IPS DF 19.7 (cell line): Measurements from ENCODE around the gene HELZ.

Experiments
- DNase-seq: peaks from one replicate; pipeline ENCODE4 v3.0.0-alpha.2; 2013; ENCODE audit warnings: low read depth, low spot score

HELZ gene

DNA sequence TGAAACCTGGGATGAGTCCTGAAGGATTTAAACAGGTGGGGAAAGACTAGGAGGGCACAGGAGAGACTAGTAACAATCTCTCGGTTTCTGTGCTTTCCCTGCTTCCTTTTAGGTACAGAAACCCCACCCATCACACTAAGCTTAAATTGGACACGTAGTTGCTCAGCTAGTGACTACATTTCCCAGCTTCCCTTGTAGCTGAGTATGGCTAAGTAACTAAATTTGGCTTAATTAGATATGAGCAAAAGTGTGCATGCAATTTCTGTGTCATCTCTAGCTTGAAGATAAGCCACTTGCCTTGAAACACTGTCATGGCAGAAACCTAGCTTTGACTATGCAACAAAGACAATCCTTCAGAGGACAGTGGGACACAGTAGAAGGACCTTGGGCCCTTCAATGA lies 164.2 kb downstream of the HELZ start:
- DNase-seq: no peak

DNA sequence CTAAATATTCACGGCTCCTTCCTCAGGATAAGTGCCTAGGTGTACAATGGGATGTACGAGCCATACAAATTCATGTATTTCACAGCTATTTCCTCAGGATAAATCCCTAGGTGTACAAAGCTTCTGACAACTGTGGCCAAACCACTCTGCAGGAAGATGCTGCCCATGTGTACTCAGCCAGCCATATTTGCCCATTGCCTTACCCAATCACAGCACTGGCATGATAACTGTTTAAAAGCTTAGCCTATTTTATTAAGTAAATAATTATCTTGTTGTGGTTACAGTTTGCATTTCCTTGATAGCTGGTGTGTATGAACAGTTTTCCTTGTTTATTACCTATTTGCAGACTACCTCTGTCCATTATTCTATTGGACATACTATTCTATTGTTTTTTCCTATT lies 165.5 kb downstream of the HELZ start:
- no peak for DNase-seq

GRCh38 chr17:67078292-67078691 lies 166.7 kb downstream of the HELZ start:
- no peak for DNase-seq

DNA sequence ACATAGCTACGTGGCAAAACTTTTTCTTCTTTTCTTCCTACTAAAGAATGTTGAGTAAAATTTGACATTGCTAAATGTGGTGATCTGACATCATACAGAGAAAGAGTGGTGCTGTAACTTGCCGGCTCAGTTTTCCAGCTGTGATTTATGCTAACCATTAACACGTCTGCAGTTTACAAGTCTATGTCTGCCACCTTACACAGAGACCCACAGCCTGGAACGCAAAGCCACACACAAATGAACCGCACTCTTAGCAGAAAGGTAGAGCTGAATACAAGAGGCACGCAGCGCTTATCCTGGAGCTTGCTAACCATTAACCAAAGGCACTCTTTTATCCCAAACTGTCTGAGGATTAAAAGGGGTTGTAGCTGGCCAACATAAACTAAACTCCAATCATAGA lies 168.7 kb downstream of the HELZ start:
- no peak for DNase-seq

- no peak for DNase-seq
Measured at GRCh38 chr17:67074781-67075180, 170.2 kb downstream of the HELZ start.

GRCh38 chr17:67072885-67073284 lies 172.1 kb downstream of the HELZ start:
- no peak for DNase-seq

DNA sequence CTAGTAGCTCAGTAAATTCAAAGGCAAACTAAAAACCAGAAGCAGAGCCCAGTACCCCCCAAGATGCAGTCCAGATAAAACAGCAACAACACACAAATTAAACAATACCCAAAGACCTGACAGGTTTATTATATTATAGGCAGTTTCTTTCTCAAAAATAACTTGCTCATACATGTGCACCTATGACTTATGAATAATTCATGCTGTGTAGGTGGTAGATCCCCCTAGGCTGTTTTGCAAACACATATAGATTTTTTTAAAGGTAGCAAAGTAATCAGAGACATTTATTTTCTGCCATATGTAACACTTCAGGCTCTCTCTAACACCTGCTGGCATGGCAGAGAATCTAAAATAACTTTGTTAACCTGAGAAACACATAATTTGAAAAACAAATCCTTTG lies 173.4 kb downstream of the HELZ start:
- no peak for DNase-seq

GRCh38 chr17:67069603-67070136 lies 175.3 kb downstream of the HELZ start:
- DNase-seq: no peak

DNA sequence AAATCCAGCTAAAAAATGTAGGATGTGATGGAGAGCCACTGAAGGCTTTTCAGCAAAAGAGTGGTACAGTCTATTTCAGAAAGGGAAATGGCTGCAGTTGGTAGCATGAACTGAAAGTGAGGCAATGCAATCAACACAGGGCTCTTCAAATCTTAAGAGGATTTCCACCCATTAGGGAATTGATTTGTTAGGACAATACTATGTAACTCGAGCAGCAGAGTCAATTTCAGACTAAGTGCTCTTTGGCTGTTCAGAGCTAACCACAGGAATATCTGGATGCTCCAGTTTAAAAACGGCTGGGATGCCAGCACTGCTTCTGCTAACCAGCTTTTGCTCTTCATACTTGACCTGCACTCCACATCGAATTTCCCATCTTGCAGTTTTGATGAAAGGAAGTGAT lies 176.0 kb downstream of the HELZ start:
- DNase-seq: no peak

DNA sequence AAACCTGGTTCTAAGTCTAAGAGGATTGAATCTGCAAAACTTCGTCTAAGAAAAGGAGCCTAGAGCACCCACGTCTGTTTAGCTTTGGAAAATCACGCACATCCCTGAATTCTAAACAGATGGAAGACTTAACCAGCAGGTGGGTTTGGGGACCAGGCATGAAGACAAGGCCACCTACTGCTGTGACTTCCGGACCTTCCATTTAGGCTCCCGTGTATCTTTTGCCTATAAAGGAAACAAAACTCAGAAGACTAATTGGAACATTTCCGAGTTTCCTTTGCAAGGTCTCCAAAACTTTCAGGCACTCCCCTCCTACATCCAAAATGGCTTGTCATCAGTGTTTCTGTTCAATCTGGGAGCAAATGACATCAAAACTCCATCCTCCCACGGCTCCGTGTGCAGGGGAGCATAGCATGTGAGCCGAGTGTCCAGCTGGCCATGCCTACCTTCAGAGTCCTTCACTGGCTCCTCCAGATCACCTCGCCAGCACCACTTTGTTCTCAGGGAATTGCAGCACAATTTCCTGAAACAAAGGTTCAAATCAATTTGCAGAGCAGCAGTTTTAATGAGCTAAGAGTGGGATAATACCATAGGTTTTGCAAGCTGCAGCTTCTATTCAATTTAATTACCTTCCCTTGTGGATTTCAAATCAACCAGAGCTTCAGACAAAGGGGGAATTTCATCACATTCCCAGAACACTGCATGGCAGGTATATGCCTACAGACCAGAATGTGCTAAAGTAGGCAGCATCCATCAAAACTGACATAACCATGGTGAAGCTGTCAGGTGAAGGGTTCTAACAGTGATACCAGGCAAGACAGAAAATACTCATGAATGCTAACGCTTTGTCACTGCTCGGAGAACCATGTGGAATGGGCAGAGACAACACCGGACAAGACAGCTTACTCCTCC lies 177.2 kb downstream of the HELZ start:
- no peak for DNase-seq

GRCh38 chr17:67066717-67067116 lies 178.3 kb downstream of the HELZ start:
- DNase-seq: no peak

- DNase-seq: no peak
Measured at GRCh38 chr17:67063141-67063540, 181.9 kb downstream of the HELZ start.

- DNase-seq: no peak
Measured at GRCh38 chr17:67059372-67059771, 185.6 kb downstream of the HELZ start.

DNA sequence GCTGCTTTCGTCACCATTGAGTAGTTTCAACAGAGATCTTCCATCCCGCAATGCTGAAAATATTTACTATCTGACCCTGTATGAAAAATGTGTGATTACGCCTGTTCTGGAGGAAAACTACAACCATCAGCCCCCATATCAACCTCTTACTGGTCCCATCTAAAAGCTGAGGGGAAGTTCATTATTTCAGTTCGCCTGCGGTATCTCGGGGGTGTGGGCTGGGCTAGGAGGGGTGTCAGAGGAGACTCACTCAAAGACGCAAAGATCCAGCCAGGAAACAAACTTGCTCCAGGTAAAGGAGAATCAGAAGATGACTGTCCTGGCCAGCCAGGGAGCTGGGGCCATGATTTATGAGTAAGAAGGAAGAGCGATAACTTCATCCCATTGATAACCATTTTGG lies 187.0 kb downstream of the HELZ start:
- no peak for DNase-seq

DNA sequence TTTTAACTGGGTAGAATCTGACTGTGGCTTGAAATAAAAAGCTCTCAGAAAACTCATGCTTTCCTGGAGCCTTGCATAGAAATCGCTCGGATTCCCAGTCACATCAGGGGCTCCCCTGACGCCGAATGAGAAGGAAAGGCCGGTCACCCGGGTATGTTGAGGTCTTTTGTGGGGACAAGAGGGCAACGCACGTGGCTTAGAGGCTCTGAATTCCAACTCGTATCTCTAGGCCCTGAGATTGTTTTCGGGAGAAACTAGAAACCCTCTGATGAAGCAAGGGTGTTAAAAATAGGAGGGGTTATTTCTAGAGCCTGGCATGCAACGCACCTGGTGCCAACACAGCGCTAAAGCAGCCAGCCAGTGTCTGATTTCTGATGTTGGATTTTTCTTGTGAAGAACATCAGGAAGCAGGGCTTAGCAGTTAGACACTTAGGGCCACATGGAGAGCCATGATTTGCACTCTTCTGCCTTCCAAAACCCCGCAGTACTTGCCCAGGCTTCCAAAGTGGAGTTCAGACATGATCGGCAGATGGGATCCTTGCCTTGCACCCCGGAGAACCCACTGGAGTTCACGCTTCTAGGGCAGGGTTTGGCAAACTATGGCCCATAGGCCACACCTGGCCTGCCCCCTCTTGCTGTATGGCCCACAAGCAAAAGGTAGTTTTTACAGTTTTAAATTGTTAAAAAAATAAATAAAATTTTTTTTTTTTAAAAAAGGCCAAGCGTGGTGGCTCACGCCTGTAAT lies 188.1 kb downstream of the HELZ start:
- DNase-seq: no peak

DNA sequence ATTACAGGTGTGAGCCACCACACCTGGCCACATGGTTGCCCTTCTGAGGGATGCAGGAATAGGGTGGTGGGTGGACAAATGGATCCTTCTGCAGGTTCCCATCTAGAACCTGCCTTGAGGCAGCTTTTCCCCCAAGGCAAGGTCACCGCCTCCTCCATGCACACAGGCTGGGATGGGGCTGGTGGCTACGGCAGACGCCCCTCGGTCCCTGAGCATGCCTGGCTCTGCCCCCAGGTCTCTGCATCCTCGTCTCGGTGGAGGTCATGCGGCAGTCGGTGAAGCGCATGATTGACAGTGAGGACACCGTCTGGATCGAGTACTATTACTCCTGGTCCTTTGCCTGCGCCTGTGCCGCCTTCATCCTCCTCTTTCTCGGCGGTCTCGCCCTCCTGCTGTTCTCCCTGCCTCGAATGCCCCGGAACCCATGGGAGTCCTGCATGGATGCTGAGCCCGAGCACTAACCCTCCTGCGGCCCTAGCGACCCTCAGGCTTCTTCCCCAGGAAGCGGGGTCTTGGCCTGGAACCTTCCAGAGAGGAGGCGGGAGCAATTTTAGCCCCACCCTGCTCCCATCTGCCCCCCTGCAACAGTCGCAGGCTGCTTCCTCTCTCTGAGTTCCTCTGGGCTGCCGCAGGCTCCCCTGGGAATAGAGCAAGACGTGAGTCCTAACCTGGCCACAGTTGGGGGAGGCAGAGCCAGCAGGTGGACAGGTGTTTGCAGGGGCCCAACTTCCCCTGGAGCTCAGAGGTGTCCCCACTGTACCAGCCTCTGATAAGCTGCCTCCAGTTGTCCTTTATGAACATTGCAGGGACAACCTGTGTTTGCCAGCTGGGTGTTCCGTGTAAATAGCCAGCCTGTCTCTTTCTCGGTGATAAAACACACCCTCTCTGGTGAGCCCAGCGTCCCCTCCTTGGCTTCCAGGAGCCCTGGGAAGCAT lies 188.9 kb downstream of the HELZ start:
- DNase-seq: no peak

GRCh38 chr17:67055041-67055443 lies 190.0 kb downstream of the HELZ start:
- no peak for DNase-seq

DNA sequence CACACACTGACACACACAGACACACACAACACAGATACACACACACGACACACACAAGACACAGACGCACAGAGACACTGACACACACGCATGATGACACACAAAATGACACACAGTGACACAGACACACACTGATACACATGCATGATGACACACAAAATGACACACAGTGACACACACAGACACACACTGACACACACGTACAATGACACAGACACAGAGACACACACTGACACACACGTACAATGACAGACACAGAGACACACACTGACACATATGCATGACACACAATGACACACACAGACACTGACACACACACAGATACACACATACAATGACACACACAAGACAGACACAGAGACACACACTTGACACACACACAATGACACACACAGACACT lies 190.4 kb downstream of the HELZ start:
- no peak for DNase-seq

- DNase-seq: no peak
Measured at GRCh38 chr17:67054011-67054591, 190.9 kb downstream of the HELZ start.

GRCh38 chr17:67053438-67054000 lies 191.5 kb downstream of the HELZ start:
- no peak for DNase-seq
